HG02885 (cell line): Measurements from ENCODE around the gene RPUSD1.
"Not testable (repeated sequence)": the region's sequence is repeated elsewhere in the genome, so short reads cannot be mapped to it uniquely, and the experiment has no call there.

Experiments used
- ATAC-seq: cut with Tn5 transposase; IDR thresholded peaks from one replicate; pipeline ENCODE4 v1.9.1; 2021; ENCODE audit warnings: mild to moderate bottlenecking; ENCODE audit not compliant: unreplicated experiment, poor library complexity

The RPUSD1 gene

DNA sequence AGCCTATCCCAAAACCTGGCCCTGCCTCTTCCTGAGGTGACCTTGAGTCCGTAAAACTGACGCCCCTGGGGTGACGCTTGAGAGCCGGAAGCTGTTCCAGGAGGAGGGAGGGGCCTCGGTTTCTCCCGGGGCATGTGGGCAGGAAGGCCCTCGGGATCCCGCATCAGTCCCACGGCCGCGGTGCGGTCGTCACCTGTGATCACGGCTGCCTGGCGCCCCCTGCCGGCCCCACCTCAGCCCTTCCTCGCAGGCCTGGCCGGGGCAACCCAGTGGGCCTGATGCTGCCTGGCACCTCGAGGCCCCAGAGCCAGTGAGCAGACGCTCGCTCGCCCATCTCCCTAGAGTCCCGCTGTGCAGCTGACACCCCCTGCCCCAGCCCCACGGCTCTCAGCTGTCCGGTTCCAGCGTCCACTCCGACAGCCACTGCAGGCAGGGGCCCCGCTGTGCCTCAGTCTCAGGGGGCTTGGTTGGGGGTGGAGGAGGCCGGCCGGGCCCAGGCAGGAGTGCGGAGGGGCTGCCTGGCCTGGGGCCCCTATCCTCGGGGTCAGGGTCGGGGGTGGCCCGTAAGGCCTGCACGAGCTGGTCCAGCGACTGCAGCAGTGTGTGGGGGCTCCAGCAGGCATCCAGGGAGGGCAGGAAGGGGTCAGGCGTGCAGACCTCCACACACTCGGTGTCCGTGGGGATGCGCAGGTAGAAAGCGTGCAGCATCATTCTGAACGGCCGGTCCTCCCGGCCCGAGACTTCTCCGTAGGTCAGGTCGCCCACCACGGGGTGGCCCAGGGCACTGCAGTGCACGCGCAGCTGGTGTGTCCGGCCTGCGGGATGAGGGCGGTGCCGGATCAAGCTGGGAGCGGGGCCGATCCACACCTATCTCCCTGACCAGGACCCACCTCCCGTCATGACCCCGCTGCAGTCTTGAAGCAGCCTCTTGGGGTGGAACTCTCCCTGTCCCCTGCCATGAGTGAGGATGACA, 2.3 kb downstream of the RPUSD1 start:
- ATAC-seq = no peak

DNA sequence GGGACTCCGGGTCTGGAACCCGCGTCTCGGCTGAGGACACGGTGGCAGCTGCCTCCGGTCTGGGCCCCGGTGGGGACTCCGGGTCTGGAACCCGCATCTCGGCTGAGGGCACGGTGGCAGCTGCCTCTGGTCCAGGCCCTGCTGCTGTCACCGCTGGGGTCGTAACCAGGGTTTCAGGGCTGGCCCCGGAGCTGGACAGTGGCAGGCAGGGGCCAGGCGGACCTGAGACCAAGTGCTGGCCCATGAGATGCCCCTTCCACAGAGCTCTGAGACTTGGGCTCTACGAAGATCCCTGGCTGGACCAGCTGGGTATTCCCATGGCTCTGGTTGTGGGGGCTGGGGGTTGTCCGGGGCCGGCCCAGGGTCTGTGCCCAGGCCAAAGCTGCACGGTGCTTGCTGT, 3.8 kb downstream of the RPUSD1 start:
- no peak for ATAC-seq

DNA sequence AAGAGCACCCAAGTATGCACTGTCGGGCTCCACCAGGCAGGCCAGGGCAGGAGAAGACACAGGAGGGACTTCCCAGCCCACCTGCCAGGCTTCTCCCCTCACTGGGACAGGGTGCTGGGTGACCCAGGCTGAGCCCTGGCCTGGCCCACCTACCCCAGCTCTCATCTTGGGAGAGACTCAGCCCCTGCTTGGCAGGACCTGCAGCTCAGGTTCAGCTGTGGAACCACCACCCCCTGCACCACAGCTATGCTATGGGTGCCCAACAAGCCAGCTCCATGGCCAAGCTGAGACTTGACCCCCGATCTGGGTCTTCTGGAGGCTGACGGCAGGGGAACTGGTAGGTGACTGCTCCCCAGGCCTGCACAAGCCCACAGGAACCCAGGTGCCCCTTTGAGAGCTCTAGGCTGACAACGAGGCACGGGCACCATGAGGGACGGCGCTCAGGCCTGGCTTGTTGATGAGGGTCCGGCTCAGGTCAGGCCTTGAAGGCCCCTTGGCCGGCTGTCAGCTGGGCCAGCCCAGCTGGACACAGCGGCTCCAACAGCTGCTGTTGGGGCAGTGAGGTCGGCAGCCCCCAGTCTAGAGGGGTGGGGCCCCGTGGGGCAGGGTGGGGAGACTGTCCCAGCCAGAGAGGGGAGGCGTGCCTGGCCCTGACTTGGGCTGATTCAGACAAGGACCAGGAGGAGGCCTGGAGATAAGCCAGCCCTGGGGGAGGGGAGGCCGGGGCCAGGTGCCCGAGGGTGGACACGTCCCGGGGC, 4.6 kb downstream of the RPUSD1 start:
- no peak for ATAC-seq

DNA sequence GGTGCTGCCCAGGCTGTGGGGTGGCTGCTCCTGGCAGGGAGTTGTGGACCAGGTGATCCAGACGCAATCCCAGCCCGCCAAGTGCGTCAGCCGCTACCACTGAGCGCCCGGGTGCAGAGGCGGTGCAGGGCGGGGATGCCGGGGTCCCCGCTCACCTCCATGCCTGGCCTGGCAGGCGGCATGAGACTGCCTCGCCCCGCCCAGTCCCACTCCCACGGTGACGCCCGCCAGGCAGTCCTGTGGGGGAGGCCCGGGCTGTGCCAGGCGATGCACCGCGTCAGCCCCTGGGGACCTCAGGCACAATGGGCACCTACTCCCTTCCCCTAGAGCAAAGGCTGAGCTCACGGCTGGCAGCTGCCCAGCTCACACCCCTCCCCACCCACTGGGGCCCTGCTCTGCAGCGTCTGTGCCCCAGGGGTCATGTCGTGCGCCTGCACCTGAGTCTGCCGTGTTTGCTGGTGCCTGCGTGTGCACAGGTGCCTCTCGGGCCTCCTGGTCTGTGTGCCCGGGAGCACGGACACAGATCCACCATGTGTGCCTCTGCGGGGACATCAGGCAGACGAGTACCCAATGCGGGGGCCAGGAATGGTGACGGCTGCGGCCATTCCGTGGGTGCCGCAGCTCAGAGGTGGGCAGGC, 5.3 kb downstream of the RPUSD1 start:
- ATAC-seq = no peak

DNA sequence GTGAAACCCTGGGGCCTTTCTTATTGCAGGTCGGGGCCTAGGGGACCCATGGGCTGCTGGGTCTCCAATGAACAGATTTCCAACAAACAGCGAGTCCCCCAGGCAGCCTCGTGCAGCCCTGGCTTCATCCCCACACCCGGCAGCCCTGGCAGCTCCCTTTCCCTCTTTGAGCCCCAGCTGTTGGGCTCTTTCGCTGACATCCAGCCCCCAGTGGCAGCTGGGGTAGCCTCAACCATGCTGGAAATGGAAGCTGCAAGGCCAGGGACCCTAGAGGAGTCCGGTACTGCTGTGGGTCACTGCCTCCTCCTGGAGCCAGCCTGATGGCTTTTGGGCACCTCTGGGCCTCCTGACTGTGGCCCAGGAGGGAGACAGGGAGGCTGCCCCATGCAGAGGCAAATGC, 5.9 kb downstream of the RPUSD1 start:
- ATAC-seq = no peak

DNA sequence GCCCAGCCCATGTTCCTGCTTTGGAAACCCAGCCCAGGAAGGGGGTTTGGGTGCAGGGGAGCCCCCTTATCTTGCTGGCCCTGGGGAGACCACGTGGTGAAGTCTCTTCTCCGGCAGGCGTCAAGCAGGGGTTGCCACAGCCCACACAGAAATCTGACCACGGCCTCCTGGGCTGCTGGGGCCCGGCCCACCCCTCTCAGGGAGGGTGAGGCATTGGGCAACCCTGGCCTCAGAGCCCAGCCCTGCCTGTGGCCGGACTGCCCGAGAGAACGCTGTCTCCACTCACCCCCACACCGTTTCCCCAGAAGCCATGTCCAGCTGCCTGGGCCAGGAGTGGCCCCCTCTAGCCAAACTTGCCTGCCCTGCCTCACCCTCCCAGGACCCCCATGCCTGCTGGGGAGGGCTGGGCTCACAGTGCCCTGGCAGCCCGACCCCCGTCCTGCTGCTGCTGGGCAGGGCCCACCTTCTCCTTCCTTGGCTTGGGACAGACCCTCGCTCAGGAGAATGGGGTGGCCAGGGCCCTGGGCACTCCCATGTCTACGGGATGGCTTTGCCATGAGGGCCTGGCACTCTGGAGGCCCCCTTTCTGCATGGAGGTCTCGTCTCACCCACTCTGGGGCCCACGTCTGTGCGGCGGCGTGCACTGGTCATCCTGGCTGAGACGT, 6.7 kb downstream of the RPUSD1 start:
- no peak for ATAC-seq

DNA sequence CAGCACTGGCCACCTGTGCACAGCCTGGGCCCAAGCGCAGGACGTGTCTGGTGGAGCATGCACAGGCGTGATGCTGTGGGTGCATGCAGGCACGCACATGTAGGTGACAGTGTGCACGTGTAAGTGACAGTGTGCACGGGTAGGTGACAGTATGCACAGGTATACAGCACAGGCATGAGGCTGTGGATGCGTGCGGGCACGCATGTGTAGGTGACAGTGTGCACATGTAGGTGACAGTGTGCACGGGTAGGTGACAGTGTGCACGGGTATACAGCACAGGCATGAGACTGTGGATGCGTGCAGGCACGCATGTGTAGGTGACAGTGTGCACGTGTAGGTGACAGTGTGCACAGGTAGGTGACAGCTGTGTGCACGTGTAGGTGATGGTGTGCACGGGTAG, 7.9 kb downstream of the RPUSD1 start:
- no peak for ATAC-seq

DNA sequence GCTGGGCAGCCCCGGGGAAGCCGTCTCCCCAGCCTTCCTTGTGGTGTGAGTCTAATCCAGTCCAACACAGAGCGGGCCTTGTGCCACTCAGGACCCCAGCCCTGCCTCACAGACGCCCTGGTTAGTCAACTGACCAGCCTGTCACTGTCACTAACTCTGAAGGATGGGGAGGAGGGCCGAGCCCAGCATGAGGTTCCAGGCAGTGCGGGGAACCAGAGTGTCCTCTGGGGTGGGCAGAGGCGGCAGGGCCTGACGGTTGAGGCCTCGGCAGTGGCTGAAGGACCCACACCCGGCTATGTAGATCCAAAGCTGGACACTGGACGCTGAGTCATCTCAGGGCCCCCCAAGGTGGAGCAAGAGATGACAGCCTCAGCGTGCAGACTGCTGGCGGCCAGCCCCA, 8.6 kb downstream of the RPUSD1 start:
- no peak for ATAC-seq

DNA sequence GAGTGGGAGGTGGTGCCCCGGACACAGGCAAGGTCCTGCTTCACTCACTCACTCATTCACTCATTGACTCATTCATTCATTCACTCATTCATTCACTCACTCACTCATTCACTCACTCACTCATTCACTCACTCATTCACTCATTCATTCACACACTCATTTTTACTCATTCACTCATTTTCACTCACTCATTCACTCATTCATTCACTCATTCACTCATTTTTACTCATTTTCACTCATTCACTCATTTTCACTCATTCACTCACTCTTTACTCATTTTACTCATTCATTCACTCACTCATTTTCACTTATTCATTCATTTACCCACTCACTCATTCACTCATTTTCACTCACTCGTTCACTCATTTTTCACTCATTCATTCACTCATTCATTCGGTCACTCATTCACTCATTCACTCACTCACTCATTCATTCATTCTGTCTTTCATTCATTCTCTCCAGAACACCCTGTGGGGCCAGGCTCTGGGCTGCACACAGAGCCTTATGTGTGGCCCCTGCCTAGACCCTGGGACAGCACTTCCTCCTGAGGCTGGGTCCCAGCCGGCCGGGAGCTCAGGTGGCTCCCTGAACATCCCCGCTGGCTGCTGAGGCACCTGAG, 9.2 kb downstream of the RPUSD1 start:
- ATAC-seq = no peak

DNA sequence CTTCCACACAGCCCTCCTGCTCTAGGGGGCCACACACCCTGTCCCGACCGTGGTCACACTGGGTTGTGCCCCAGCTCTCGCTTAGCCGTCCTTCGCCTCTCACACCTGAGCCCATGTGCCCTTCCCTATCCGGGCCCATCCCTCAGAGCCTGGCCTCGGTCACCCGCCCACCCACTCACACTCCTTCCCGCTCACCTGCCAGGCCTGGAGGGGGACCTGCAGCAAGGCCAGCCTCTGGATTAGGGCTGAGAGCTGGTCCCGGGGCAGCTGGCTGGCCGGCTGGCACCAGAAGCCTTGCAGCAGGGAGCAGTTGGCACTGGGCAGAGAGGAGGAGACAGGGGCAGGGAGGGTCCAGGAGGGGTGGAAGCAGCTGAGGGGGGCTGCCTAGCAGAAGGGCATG, 9.7 kb downstream of the RPUSD1 start:
- no peak for ATAC-seq

DNA sequence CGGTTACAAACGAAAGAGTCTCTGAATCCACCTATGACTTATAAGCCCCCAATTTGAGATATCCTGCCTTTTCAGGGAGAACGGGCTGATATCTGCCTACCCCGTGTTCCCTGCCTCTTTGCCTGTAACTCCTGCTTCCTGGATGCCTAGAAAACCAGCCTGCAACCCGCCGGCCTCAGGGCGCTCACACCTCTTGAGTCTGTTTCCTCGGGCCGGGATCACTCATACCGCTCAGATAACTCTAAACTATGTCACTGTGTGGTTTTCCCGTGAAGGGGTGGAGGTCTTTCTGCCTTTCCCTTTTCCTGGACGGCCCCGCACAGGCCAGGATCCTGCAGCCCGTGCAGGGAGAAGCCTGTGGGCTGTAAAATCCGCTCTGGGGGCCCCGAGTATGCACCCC, 10.4 kb downstream of the RPUSD1 start:
- ATAC-seq = no peak

DNA sequence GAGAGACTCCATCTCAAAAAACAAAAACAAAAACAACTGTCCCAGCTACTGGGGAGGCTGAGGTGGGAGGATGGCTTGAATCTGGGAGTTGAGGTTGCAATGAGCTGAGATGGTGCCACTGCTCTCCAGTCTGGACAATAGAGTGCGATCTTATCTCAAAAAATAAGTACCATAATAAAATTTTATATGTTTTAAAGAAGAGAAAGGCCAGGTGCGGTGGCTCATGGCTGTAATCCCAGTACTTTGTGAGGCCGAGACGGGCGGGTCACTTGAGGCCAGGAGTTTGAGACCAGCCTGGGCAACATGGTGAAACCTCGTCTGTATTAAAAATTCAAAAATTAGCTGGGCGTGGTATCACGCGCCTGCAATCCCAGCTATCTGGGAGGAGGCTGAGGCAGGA, 11.4 kb downstream of the RPUSD1 start:
- no peak for ATAC-seq

DNA sequence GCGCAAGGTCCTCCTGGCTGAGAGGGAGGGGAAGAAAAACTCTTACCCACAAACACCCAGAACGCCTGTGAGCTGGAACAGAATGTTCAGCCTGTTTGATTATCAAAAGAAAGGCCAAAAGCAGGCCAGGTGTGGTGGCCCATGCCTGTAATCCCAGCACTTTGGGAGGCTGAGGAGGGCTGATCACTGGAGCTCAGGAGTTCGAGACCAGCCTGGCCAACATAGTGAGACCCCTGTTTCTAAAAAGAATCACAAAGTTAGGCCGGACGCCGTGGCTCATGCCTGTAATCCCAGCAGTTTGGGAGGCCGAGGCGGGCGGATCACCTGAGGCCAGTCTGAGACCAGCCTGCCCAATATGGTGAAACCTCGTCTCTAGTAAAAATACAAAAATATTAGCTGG, 11.9 kb downstream of the RPUSD1 start:
- ATAC-seq = not testable (repeated sequence)

DNA sequence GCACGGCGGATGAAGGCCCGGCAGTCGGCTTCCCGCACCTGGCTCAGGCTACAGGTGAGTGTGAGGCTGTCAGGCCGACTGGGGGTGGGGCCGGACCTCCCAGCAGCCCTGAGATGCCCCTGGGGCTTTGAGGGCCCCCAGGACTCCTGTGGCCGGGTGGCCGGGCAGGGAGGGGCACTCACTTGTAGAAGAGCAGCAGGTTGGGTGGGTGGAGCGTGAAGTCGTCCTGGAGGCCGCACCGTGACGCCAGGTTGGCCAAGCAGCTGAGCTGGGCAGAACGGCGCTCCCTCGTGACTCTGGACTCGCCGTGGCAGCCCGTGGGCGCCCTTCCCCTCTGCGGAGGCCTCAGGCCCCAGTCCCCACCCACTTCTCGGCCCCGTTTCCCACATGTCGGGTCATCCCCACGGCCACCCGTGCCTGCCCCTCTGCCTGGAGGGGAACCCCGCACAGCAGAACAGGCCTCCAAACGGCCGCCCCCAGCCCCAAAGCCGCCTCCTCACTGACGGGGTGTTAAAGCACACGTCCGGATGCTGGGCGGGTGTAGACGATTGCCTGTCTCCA, 12.9 kb downstream of the RPUSD1 start:
- ATAC-seq = no peak

DNA sequence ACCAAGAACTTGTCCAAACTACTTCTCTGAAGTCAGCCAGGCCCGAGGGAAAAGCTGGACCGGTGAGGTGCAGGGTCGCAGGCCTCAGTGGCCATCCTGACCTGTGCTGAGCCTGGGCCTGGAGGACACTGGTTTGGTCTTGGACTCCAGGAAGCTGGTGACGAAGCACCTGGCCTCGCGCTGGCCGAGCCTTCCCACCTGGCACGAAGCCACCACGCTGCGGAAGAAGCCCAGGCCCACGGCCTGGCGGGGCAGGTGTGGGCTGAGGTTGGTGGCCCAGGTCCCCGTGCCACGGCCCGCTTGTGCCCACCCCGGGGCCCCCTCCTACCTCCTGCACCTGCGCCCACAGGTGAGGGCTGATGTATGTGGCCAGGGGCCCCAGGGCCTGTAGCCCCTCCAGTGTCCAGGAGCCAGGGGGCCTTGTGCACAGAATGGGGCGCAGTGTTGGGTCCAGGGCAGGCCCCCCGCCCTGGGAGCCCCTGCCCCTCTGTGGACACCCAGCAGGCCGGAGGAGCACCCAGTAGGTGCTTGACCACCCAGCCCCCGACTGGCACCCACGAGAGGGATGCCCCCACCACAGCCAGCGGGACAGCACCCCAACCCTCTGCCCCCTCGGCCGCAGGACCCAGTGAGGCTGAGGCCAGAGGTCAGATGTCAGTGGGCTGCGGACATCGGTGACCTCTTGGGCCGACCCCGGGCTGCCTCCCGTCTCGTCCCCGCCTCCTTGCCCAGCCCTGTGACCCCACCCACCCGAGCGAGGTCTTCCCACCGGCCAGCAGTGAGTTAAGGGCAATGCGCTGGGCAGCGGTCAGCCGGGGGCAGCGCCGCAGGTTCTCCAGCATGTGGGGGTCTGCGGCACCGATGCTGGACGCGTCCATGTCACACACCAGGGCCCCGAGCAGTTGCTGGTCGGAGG, 13.8 kb downstream of the RPUSD1 start:
- no peak for ATAC-seq

DNA sequence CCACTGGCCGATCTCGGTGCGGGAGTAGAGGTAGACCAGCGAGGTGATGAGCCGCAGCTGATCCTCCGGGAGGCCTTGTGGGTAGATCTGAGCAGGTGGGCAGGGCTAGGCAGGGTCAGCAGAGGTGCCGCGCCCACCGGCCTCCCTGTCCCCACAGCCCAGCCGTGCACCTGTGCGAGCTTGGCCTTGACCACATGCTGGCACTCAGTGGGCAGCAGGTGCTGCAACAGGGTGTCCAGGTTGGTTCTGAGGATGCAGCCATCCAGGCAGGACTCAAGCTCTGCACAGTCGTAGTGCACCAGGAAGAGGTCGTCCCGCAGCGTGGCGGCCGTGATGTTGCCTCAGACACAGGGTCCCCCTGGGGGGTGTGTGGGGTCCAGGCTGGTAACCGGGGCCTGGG, 15.2 kb downstream of the RPUSD1 start:
- no peak for ATAC-seq

DNA sequence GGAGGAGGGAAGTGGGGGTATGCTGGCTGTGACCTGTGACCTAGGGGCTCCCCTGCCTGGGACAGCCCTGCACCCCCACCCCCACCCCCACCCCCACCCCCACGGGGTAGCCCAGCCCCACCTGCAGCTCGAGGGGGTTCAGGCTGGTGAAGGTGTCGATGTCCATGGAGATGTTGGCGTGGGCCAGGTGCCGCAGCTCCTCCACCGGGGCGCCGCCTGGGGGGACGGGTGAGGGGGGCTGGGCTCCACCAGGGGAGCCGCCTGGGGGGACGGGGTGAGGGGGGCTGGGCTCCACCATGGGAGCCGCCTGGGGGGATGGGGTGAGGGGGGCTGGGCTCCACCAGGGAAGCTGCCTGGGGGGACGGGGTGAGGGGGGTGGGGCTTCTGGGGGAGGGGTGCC, 17.8 kb downstream of the RPUSD1 start:
- ATAC-seq = no peak

DNA sequence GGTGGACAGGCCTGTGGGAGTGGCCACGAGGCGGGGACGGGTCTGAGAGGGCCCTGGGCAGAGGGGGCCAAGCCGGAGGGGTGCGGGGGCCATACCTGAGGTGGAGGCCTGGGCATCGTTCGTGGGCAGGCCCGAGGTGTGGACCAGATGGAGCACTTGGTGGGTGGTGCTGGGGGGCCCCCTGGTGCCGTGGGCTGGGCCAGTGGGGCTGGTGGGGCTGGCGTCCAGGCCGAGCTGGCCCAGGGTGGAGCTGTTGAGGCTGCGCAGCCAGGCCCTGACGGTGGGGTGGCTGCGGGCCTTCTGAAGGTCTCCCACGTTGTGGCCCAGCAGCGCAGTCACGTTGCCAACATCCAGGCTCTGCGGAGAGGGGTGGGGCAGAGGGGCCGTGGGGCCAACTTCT, 18.2 kb downstream of the RPUSD1 start:
- no peak for ATAC-seq
